NCI-H2107 treated with DMSO at 0.1 percent for 48 hours (cell line): ENCODE results near the gene NAA40.
A peak's percentile ranks its signal among the peaks of the same experiment; 100 is the strongest.

Experiments used
- DNase-seq: peaks from one replicate; lab custom pipeline; 2025; ENCODE audit not compliant: unreplicated experiment; lab: John Stamatoyannopoulos, UW

NAA40 gene

DNA sequence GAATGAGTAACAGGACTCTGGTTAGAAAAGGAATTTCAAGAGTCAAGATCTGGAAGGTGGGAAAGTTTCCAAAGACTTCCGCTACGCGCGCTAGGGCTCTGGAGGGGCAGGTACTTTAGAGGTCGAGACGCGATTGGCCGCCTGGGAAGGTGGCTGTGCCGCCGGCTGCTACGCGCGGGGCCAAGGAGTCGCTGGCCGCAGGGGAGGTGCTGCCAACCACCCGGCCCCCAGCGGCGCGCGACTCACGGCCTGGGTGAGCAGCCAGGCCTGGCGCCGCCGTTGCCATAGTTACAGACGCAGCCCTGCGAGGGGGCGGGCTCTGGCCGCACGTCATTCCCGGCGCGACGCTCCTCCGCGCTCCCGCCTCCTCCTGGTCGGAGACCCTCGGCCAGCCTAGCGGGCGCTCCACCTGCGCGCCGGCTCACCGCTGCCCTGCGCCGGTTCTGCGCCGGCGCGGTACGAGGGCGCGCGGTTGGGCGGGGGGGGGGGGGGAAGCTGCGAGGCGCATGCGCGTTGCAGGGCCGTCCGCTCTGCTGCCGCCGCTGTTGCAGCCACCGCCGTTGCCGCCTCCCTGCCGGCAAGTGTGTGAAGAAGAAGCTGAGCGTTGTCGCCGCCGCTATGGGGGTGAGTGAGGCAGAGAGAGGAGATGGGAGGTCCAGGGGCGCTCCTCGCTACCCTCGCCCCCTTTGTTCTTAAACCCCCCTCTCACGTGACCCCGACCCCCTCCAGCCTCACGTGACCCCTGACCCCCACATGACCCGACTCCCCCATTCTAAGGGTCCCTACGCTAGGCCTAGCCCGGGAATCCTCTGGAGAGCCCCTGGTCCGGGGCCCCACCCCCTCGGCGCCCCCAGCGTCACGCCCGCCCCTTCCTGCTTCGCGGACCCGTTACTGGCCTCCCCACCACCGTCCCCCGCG lies at the start of gene NAA40:
TSS of gene NAA40 (plus strand) at position 524 of the 918 bp plus-strand sequence. CDS start at position 619, 95 bp downstream.
- DNase-seq = peak; percentile 77

DNA sequence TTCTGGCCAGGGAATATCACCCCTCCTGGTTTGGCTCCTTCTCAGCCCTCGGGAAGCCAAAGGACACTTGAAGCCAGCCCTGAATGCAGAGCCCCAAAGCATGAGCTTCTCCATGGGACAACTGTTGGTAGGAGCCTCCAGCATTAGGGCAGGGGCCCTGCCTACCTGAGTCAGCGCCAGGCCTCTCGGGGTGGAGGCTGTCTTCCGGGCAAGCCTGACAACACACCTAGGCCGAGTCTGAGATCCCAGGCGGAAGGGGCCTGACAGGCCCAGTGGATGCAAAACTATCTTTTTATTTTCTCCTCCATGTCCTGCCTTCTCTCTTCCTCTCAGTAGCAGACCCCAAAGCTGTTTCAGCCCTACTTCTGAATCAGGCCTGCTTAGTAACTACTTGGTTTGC lies 49.5 kb upstream of the NAA40 start:
- DNase-seq = no peak

DNA sequence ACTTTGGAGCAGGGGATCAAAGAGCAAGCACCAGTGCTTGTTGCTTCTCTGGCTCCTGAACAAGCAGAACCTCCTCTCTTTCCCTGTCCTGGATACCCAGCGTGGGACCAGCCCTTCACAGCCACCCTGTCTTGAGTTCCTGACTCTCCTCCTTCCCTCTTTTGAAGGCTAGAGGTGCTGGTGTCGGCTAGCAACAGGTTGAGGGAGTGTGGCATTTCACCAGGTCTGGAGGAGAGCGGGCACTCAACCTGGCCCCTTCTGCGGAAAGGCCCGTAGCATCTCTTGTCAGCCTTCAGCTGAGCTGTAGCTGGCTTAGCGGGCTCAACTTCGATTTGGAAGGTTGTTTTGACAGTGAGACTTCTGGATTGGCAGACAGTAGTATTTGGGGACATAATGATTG lies 48.4 kb upstream of the NAA40 start:
- no peak for DNase-seq

DNA sequence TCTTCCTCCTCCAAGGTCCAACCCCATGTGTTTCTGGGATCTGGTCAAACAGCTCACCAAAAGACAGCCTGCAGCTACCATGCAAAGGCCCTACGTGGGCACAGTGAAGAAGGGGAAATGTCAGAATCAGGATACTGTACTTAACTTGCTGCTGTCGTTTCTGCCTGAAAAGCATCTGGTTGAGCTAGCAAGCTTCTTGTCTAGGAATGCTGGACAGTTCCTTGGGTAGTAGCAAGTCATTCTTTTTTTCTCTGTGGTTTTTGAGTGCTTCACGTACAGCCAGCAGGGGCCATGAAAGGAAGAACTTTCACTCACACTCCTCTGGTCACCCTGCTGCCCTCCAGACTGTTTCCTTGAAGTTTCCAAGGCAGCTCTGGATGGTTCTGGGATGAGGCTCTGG lies 46.6 kb upstream of the NAA40 start:
- DNase-seq = no peak

DNA sequence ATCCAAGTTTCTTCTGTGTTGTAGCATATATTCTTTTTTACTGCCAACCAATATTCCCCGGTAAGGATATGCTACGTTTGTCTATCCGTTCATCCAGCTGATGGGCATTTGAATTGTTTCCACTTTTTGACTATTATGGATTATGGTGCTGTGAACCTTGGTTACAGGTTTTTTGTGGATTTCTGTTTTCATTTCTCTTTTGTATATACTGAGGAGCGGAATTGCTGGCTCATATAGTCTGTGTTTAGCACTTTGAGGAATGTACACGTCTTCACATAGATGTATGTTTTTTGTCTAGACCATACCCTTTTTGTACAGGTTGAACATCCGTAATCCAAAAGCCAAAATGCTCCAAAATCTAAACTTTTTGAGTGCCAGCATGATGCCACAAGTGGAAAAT lies 45.4 kb upstream of the NAA40 start:
- DNase-seq = no peak

DNA sequence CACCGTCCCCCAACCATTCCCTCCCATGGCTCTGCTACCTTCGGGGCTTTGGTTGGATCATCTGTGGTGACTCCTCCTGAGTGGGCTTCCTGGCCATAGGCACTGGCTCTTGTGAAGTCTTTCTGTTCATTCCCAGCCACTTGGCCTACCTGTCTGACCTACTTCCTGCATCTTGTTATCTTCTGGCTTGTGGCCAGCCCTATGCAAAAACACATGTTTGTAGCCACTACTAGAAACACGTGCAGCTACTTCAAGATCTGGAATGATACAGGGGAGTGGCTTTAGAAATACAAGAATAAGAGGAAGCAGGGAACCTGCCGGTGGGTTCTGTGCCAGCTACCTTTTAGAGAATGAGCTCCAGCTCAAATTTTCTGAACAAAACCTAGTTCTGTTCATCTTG lies 42.7 kb upstream of the NAA40 start:
- no peak for DNase-seq

DNA sequence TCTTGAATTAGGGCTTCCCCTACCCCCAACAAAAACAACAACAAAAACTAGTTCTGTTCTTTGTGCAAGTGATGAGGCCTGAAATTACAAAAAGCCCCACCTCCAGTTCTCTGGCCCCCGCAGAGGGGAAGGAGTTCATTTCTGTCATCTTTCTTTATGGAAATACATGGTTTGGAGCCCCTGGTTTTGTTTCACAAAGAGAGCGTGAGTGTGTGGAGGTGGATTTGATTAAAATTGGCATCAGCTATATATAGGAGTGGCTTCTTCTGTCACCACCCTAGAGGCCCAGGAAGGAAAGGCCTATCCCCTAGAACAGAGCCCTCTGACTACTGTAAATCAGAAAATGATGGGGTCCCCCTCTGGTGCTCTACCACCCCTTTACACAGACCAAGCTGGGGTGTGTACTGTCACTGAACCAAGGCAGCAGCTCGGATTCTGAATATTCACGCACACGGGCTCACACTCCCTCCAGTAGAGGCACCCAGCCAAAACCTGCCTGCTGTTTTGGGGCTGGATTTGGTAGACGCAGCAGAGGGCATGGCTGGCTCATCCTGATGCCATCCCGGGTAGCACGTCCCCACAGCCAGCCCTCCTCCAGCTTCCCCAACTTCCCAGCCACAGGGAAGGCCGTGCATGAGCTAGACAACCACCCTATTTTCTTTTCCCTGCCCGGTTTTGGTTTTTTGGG lies 41.2 kb upstream of the NAA40 start:
- DNase-seq = no peak

DNA sequence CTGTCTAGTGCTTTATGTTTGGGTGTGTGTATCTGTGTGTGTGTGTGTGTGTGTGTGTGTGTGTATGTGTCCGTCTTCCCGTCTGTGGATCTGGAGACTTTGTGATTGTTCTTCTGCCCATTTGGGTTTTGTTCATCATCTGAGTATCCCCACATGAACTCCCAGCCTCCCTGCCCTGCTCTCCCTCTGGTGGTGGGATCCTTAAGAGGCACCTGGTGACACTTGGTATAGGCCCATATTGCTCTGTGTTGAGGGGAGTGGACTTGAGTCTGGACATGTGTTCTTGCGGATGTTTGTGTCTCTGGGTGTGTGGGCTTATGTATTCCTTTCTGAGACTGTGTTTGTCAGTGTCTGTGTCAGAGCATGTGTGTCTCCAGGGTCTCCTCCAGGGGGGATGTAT lies 37.1 kb upstream of the NAA40 start:
- DNase-seq = no peak

DNA sequence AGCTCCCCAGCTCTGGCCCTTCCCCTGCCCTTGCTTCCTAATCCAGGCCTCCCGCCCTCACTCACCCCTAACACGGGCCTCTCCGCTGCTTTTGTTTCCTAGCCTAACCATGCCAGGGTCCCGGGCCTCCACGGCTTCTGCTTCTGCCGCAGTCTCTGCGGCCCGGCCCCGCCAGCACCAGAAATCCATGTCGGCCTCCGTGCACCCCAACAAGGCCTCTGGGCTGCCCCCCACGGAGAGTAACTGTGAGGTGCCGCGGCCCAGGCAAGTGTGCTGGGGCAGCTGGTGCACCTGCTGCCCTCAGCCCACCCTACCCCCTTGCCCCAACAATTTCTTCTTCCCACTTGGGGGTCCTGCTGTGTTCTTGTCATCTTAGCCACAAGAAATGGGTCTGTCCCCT lies 34.9 kb upstream of the NAA40 start:
- no peak for DNase-seq

DNA sequence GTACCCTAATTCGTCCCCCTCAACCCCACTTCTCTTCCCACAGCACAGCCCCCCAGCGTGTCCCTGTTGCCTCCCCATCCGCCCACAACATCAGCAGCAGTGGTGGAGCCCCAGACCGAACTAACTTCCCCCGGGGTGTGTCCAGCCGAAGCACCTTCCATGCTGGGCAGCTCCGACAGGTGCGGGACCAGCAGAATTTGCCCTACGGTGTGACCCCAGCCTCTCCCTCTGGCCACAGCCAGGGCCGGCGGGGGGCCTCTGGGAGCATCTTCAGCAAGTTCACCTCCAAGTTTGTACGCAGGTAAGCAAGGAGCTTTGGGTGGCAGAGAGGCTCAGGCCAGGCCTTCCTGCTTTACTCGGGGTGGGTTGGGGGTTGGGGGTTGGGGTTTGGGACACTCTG lies 34.1 kb upstream of the NAA40 start:
- no peak for DNase-seq

DNA sequence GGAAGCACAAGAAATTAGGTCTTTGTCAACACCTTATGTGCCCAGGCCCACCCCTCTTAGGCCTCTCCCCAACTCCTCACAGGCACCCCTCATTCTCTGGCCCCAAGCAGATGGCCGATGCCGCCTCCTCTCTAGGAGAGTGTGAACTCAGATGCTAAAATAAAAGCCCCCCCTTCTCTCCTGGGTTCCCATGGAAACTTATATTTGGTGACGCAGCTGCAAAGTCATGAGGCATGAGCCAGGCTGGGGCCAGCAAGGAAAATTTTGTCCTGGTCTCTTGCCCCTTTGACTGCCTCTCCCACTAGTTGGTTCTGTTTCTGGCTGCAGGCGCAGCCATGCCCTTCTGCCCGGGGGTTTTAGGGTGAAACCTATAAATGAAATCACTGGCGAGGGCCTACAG lies 33.6 kb upstream of the NAA40 start:
- DNase-seq = no peak

DNA sequence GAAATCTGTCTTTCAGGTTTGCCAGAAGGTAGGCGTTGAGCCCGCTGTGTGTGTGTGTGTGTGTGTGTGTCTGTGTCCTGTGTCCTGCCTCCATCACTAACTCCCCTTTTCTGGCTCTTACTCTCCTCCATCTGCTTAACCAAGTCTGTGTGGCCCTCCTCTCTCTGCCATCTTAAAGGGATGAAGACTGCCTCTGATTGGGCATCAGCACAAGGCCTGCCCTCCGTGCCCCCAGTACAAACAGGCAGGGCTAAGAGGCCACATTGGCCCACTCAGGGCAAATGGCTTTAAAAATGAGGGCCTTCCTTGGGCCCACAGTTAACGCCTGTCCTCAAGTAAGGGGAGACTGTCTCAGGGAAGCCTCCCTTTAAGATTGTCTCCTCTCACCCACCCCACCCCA lies 32.7 kb upstream of the NAA40 start:
- no peak for DNase-seq

DNA sequence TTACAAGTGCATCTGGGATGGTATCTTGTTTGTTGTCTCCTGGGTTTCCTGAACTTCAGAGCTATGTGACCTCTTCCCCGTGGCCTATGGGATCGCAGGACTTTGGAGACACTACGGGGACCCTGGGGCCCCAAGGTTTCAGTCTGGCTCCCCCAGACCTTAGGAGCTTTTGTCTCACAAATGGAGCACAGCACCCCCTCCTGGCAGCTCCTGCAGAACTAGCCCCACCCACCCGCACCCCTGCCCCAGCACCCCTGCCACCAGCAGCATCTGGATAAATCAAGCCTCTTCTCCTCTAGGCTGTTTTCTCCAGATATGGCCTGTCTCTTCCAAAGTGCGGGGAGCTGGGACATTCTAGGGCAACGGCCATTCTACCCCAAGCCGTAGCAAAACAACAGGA lies 32.2 kb upstream of the NAA40 start:
- no peak for DNase-seq

DNA sequence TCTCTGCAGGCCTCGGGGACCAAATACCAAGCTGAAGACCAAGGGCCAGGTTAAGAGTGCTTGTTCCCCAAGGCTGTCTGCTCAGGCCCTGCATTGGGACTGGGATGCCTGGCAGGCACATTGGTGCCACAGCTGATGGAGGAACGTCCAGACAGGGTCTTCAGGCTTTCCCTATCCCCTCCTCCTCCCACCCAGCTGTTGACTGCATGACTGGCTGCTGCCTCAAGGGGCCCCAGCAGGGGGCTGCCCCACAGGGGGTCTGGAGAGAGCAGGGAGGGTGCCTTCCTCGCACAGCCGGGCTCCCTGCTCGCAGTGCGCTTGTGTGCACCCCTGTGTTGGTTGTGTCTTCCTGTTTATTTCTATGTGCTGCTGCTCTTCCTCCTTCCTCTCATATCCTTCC lies 31.7 kb upstream of the NAA40 start:
- no peak for DNase-seq

DNA sequence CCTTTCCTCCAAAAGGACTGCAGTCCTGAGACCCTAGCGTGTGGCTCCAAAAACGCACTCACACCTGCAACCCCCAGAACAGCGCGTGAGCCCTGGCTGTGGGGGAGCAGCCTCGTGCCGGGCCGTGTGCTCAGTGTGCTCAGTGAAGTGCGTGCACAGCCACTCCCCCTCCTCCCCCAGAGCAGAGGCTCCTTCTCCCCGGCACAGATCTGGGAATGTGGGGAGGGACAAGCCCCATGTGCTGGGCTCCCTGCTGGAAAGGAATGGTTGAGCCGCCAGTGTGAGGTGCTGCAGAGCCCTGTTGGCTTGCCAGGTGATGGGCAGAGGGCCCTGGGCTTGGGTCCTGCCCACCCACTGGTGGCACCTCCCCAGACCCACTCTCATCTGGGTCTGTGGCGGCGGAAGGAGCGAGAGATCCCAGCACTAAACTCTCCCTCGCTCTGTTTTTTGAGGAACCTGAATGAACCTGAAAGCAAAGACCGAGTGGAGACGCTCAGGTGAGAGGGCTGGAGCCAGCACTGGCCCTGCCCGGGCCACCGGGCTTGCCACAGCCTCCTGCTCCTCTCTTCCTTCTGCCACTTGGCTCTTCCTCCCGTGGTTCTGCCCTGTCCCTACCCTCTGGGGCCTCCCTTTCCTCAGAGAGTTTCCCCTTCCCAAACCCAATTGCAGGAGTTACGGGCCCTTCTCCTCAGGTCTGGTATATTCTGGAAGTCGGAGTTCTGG lies 30.8 kb upstream of the NAA40 start:
- DNase-seq = no peak

DNA sequence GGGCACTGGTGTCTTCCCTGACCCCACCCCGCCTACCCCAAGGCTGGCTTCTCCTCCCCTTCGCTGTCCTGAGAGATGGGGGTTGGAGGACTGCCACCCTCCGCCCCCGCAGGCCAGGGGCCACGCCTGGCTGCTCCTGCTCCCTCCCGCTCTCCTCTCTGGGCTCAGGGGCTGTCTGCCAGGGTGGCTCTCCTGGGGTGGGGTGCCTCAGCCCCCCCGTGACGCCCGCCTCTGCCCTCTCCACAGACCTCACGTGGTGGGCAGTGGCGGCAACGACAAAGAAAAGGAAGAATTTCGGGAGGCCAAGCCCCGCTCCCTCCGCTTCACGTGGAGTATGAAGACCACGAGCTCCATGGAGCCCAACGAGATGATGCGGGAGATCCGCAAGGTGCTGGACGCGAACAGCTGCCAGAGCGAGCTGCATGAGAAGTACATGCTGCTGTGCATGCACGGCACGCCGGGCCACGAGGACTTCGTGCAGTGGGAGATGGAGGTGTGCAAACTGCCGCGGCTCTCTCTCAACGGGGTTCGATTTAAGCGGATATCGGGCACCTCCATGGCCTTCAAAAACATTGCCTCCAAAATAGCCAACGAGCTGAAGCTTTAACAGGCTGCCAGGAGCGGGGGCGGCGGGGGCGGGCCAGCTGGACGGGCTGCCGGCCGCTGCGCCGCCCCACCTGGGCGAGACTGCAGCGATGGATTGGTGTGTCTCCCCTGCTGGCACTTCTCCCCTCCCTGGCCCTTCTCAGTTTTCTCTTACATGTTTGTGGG lies 30.0 kb upstream of the NAA40 start:
- no peak for DNase-seq

DNA sequence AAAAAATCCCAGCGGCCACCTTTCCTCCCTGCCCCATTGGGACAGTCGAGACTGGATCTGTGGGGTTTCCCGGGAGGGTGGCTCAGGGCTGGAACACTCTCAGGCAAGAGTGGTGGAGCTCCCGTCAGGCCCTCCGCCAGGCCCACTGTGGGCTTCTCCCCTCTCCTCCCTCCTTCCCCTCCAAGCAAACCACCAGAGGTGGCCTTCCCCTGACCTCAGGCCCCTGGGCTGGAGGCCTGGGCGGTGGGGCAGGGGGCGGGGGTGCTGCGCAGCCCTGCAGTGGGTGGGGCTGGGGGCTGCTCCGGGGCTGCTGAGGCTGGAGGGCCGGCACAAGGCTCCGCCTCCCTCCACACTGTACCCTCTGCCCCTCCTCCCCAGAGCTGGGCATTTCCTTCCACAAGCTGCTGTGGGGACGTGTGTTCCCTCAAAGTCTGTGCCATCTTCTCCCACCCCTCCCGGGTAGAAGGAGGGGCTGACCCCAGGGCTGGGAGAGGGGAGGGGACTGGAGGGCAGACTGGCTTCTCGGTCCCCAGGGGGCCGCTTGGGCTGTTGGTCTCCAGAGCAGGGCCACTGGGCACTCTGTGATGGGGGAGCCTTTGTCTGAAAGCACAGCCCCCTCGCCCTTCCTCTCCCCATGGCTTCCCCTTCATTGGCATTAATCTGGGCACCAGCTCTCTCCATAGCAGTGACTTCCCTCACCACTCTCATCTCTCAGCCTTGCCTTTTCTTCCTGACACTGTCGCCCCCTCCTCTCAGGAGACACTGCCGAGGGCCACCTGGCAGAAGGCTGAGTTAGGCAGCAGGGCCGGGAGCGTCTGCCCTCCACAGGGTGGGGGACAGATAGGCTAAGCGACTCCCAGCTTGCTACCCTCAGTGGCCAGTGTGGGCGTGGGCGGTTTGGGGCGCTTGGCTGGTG lies 29.0 kb upstream of the NAA40 start:
- no peak for DNase-seq

DNA sequence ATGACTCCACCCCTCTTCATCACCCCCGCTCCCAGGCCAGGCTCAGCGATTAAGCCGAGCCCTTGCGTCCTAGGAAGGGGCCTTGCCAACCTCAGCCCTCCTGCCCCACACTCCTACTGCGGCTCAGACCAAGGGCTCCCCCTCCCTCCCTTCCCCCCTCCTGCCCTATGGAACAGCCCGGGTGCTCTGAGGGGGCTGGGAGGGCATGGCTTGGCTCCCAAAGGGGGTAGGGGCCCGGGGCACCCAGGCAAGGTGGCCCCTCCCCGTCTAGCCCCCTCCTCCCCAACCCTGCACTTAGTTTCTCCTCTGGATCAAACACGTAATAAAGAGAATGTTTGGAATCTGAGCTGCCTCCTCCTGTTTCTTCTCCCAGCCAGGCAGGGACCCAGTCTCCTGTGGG lies 28.1 kb upstream of the NAA40 start:
- DNase-seq = no peak

DNA sequence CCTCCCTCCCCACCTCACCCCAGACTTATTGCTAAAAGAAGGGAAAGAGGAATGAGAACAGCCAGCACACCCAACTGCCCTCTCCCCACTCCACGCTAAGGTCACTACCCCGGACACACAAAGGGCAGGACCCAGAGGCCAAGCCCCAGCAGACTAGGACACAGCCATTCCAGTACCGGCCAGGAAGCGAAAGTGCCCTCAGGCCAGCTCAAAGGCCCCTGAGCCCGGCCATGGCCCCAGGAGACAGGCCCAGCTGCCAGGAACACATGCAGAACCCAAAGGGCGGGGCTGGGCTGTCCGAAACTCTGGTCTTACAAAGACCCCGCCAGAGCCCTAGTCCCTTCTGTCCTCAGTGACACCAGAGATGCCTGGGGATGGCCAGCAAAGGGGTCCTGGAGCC lies 27.4 kb upstream of the NAA40 start:
- DNase-seq = no peak

DNA sequence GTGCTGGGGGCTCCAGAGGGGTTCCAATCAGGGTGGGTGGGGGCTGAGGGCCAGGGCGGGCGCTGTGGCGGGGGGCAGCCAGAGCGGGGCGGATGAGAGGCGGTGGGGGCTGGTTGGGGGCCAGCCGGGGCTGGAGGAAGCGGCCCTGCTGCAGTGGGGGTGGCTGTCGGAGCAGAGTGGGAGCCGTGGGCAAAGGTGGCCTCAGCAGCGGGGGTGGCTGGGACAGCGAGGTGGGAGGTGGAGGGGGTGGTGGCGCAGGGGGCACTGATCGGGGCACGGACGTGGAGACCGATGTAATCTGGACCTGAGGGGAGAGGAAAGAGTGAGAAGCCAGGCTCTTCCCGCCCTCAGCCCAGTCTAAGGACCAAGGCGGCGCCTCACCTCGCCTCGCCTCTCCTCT lies 26.9 kb upstream of the NAA40 start:
- no peak for DNase-seq
